ENCODE data around the gene S100PBP.
"Not testable (repeated sequence)": the region's sequence is repeated elsewhere in the genome, so short reads cannot be mapped to it uniquely, and the experiment has no call there.

S100PBP gene

GRCh38 chr1:32804460-32804859, 13.0 kb upstream of the S100PBP start:
- Mint-ChIP-seq H3K4me1 (ENCODE audit: low read depth) (peaks cover 44% of the 10 kb centered on the region), H3K36me3 (peaks cover 29% of the 10 kb centered on the region)

GRCh38 chr1:32806290-32806689, 11.2 kb upstream of the S100PBP start:
- Mint-ChIP-seq H3K36me3 (peaks cover 27% of the 10 kb centered on the region), H3K27me3 (no peaks in the 10 kb centered on the region), H3K4me1 (ENCODE audit: low read depth) (peaks cover 35% of the 10 kb centered on the region), H3K9me3 (ENCODE audit: low read depth) (no peaks in the 10 kb centered on the region), H3K27ac (no peak overlapping the region), H3K4me3 (no peak overlapping the region)

More at GRCh38 chr1:32804460-32804859, 13.0 kb upstream of the S100PBP start:
- H3K27me3 Mint-ChIP-seq; H3K9me3 Mint-ChIP-seq (ENCODE audit: low read depth); H3K27ac Mint-ChIP-seq; H3K4me3 Mint-ChIP-seq: not testable (repeated sequence)

- H3K36me3 Mint-ChIP-seq: peaks cover 24% of the 10 kb centered on the region
- peaks cover 37% of the 10 kb centered on the region for H3K4me1 Mint-ChIP-seq (ENCODE audit: low read depth)
- no peaks in the 10 kb centered on the region for H3K27me3 Mint-ChIP-seq
- no peaks in the 10 kb centered on the region for H3K9me3 Mint-ChIP-seq (ENCODE audit: low read depth)
- H3K27ac Mint-ChIP-seq: no peak overlapping the region
- H3K4me3 Mint-ChIP-seq: no peak overlapping the region
These were observed 10.4 kb upstream of the S100PBP start for GRCh38 chr1:32806910-32807523.

GRCh38 chr1:32808580-32808979, 8.9 kb upstream of the S100PBP start:
- Mint-ChIP-seq H3K27me3 (no peaks in the 10 kb centered on the region), H3K4me1 (ENCODE audit: low read depth) (peaks cover 42% of the 10 kb centered on the region), H3K4me3 (no peak overlapping the region), H3K36me3 (peaks cover 22% of the 10 kb centered on the region), H3K9me3 (ENCODE audit: low read depth) (no peaks in the 10 kb centered on the region), H3K27ac (peak overlapping the region; percentile 43)

GRCh38 chr1:32810358-32810757, 7.1 kb upstream of the S100PBP start:
- Mint-ChIP-seq H3K9me3 (ENCODE audit: low read depth) (no peaks in the 10 kb centered on the region), H3K4me1 (ENCODE audit: low read depth) (peaks cover 59% of the 10 kb centered on the region), H3K27ac (no peak overlapping the region), H3K27me3 (no peaks in the 10 kb centered on the region), H3K4me3 (no peak overlapping the region), H3K36me3 (peaks cover 31% of the 10 kb centered on the region)

- Mint-ChIP-seq H3K27ac (peak overlapping the region; percentile 68), H3K36me3 (peaks cover 27% of the 10 kb centered on the region), H3K4me3 (peak overlapping the region; percentile 13), H3K4me1 (ENCODE audit: low read depth) (peaks cover 62% of the 10 kb centered on the region), H3K9me3 (ENCODE audit: low read depth) (no peaks in the 10 kb centered on the region), H3K27me3 (no peaks in the 10 kb centered on the region)
These were observed 6.2 kb upstream of the S100PBP start for GRCh38 chr1:32811265-32811664.

GRCh38 chr1:32811917-32812316, 5.5 kb upstream of the S100PBP start:
- H3K27ac Mint-ChIP-seq: peak overlapping the region; percentile 50
- no peaks in the 10 kb centered on the region for H3K9me3 Mint-ChIP-seq (ENCODE audit: low read depth)
- H3K4me3 Mint-ChIP-seq: peak overlapping the region; percentile 30
- peaks cover 29% of the 10 kb centered on the region for H3K36me3 Mint-ChIP-seq
- H3K27me3 Mint-ChIP-seq: no peaks in the 10 kb centered on the region
- peaks cover 64% of the 10 kb centered on the region for H3K4me1 Mint-ChIP-seq (ENCODE audit: low read depth)

GRCh38 chr1:32813941-32814739, 3.3 kb upstream of the S100PBP start:
- Mint-ChIP-seq H3K9me3 (ENCODE audit: low read depth) (no peaks in the 10 kb centered on the region), H3K36me3 (peaks cover 22% of the 10 kb centered on the region), H3K4me3 (peak overlapping the region; percentile 100), H3K4me1 (ENCODE audit: low read depth) (peaks cover 63% of the 10 kb centered on the region), H3K27me3 (no peaks in the 10 kb centered on the region), H3K27ac (peak overlapping the region; percentile 81)

GRCh38 chr1:32816676-32817158, 736 bp upstream of the S100PBP start:
- no peaks in the 10 kb centered on the region for H3K27me3 Mint-ChIP-seq
- peak overlapping the region; percentile 99 for H3K27ac Mint-ChIP-seq
- H3K9me3 Mint-ChIP-seq (ENCODE audit: low read depth): no peaks in the 10 kb centered on the region
- peaks cover 60% of the 10 kb centered on the region for H3K4me1 Mint-ChIP-seq (ENCODE audit: low read depth)
- H3K4me3 Mint-ChIP-seq: peak overlapping the region; percentile 100
- H3K36me3 Mint-ChIP-seq: peaks cover 19% of the 10 kb centered on the region

- H3K4me1 Mint-ChIP-seq (ENCODE audit: low read depth): peaks cover 56% of the 10 kb centered on the region
- peak overlapping the region; percentile 100 for H3K4me3 Mint-ChIP-seq
- no peaks in the 10 kb centered on the region for H3K9me3 Mint-ChIP-seq (ENCODE audit: low read depth)
- H3K36me3 Mint-ChIP-seq: peaks cover 19% of the 10 kb centered on the region
- H3K27me3 Mint-ChIP-seq: no peaks in the 10 kb centered on the region
- peak overlapping the region; percentile 99 for H3K27ac Mint-ChIP-seq
These were observed 648 bp downstream of the S100PBP start for GRCh38 chr1:32817815-32818786.

GRCh38 chr1:32818804-32819541, 1.5 kb downstream of the S100PBP start:
- Mint-ChIP-seq H3K4me1 (ENCODE audit: low read depth) (peaks cover 48% of the 10 kb centered on the region), H3K4me3 (peak overlapping the region; percentile 100), H3K27me3 (no peaks in the 10 kb centered on the region), H3K36me3 (peaks cover 13% of the 10 kb centered on the region), H3K9me3 (ENCODE audit: low read depth) (no peaks in the 10 kb centered on the region), H3K27ac (peak overlapping the region; percentile 99)

GRCh38 chr1:32825181-32825580, 7.7 kb downstream of the S100PBP start:
- Mint-ChIP-seq H3K4me3 (no peak overlapping the region), H3K9me3 (ENCODE audit: low read depth) (no peaks in the 10 kb centered on the region), H3K36me3 (peaks cover 17% of the 10 kb centered on the region), H3K27ac (no peak overlapping the region), H3K27me3 (no peaks in the 10 kb centered on the region), H3K4me1 (ENCODE audit: low read depth) (peaks cover 35% of the 10 kb centered on the region)

- Mint-ChIP-seq H3K4me1 (ENCODE audit: low read depth) (peaks cover 24% of the 10 kb centered on the region), H3K36me3 (peaks cover 20% of the 10 kb centered on the region), H3K27ac (no peak overlapping the region), H3K4me3 (no peak overlapping the region), H3K27me3 (no peaks in the 10 kb centered on the region), H3K9me3 (ENCODE audit: low read depth) (no peaks in the 10 kb centered on the region)
These were observed 10.9 kb downstream of the S100PBP start for GRCh38 chr1:32828341-32828740.
